GM23338 (cell line): ENCODE measurements around the gene GLMN. TPM values are rescaled to one million over a fixed set of nuclear protein-coding genes. Genes with fewer than 3 reads are reported as not detected.
A peak's percentile ranks its signal among the peaks of the same experiment; 100 is the strongest.

Source experiments
- ATAC-seq: fragments of 200-7000 bp; cut with Tn5 transposase; 3 replicates; pipeline ENCODE4 v1.9.1; 2020
- DNase-seq: peaks from one replicate; pipeline ENCODE4 v3.0.0-alpha.2; 2015; ENCODE audit warnings: low spot score
- H2AFZ ChIP-seq: fragments of 200-600 bp; sonication (generic); 2 replicates; pipeline ENCODE4 v1.8.0; 2016; ENCODE audit warnings: antibody characterized with exemption, mild to moderate bottlenecking, moderate library complexity
- H3F3A ChIP-seq: fragments of 200-600 bp; sonication (generic); replicated peaks from 2 replicates; pipeline ENCODE4 v1.8.0; 2017; ENCODE audit warnings: antibody characterized with exemption, mixed run types, low read depth
- H3K27ac ChIP-seq: fragments of 200-600 bp; sonication (generic); 2 replicates; pipeline ENCODE4 v1.6.1; 2016; ENCODE audit warnings: low read depth
- H3K27me3 ChIP-seq: fragments of 200-600 bp; sonication (generic); 2 replicates; pipeline ENCODE4 v1.8.0; 2016; ENCODE audit warnings: mild to moderate bottlenecking, mixed run types, moderate library complexity; ENCODE audit not compliant: insufficient read depth
- H3K36me3 ChIP-seq: fragments of 200-600 bp; sonication (generic); 2 replicates; pipeline ENCODE4 v1.8.0; 2016; ENCODE audit warnings: mild to moderate bottlenecking; ENCODE audit not compliant: insufficient read depth
- H3K4me1 ChIP-seq: fragments of 200-600 bp; sonication (generic); 2 replicates; pipeline ENCODE4 v1.8.0; 2016; ENCODE audit warnings: mild to moderate bottlenecking, moderate library complexity; ENCODE audit not compliant: insufficient read depth
- H3K4me2 ChIP-seq: fragments of 200-600 bp; sonication (generic); 2 replicates; pipeline ENCODE4 v1.7.1; 2017; ENCODE audit warnings: mixed run types
- H3K4me3 ChIP-seq: fragments of 200-600 bp; sonication (generic); 2 replicates; pipeline ENCODE4 v1.6.1; 2016; ENCODE audit warnings: mixed run types
- H3K79me2 ChIP-seq: fragments of 200-600 bp; sonication (generic); replicated peaks from 2 replicates; pipeline ENCODE4 v1.8.0; 2017; ENCODE audit warnings: mild to moderate bottlenecking; ENCODE audit not compliant: insufficient read depth
- H3K9me2 ChIP-seq: fragments of 200-600 bp; sonication (generic); 2 replicates; pipeline ENCODE4 v1.8.0; 2017; ENCODE audit not compliant: insufficient read depth
- H4K20me1 ChIP-seq: fragments of 200-600 bp; sonication (generic); replicated peaks from 2 replicates; pipeline ENCODE4 v1.8.0; 2017; ENCODE audit warnings: mild to moderate bottlenecking; ENCODE audit not compliant: insufficient read depth
- H3K27ac Mint-ChIP-seq: 2 replicates; pipeline ENCODE4 v1.8.0; 2020; ENCODE audit warnings: inconsistent platforms, mild to moderate bottlenecking, moderate library complexity, mixed read lengths
- H3K27me3 Mint-ChIP-seq: 3 replicates; pipeline ENCODE4 v1.8.0; 2022; ENCODE audit warnings: low read depth, mild to moderate bottlenecking, moderate library complexity, mixed read lengths, inconsistent platforms; ENCODE audit not compliant: insufficient read depth, poor library complexity
- H3K36me3 Mint-ChIP-seq: 3 replicates; pipeline ENCODE4 v1.8.0; 2021; ENCODE audit warnings: low read depth, mild to moderate bottlenecking, inconsistent platforms, moderate library complexity, mixed read lengths
- H3K4me1 Mint-ChIP-seq: 3 replicates; pipeline ENCODE4 v1.8.0; 2020; ENCODE audit warnings: mild to moderate bottlenecking, inconsistent platforms, mixed read lengths
- H3K4me3 Mint-ChIP-seq: 3 replicates; pipeline ENCODE4 v1.8.0; 2021; ENCODE audit warnings: moderate library complexity, mild to moderate bottlenecking, inconsistent platforms, mixed read lengths
- H3K9me3 Mint-ChIP-seq: 3 replicates; pipeline ENCODE4 v1.8.0; 2020; ENCODE audit warnings: moderate library complexity, mild to moderate bottlenecking, inconsistent platforms, mixed read lengths
- CREB1 ChIP-seq: fragments of 250-450 bp; sonication (Bioruptor Pico); IDR thresholded peaks from 2 replicates; pipeline ENCODE4 v1.5.0; 2020; ENCODE audit warnings: low read depth, mild to moderate bottlenecking, moderate library complexity
- CTCF ChIP-seq, 2 experiments: fragments of 200-600 bp in 1 of 2; sonication (generic) in 1 of 2; conservative IDR thresholded peaks; 2 replicates each; pipeline versions ENCODE4 v1.5.1 to v1.6.1; 2016 to 2017; ENCODE audit warnings: antibody characterized with exemption in 2 of 2, low read depth in 2 of 2, mild to moderate bottlenecking in 2 of 2, moderate library complexity in 1 of 2
- ETS1 ChIP-seq: IDR thresholded peaks from 2 replicates; pipeline ENCODE4 v1.6.1; 2016; ENCODE audit warnings: antibody characterized with exemption
- EZH2 ChIP-seq: fragments of 200-600 bp; sonication (generic); IDR thresholded peaks from one replicate; pipeline ENCODE4 v1.8.0; 2017; ENCODE audit warnings: antibody characterized with exemption, mild to moderate bottlenecking, low read depth; ENCODE audit not compliant: unreplicated experiment
- JUNB ChIP-seq: IDR thresholded peaks from one replicate; pipeline ENCODE4 v1.6.1; 2016; ENCODE audit warnings: antibody characterized with exemption; ENCODE audit not compliant: unreplicated experiment
- STAT1 ChIP-seq: IDR thresholded peaks from one replicate; pipeline ENCODE4 v1.6.1; 2016; ENCODE audit warnings: antibody characterized with exemption; ENCODE audit not compliant: unreplicated experiment
- ZNF114 ChIP-seq: fragments of 250-450 bp; sonication (Bioruptor Pico); IDR thresholded peaks from 2 replicates; pipeline ENCODE4 v1.5.0; 2020; ENCODE audit warnings: mild to moderate bottlenecking, moderate library complexity
- ZNF331 ChIP-seq: fragments of 250-450 bp; sonication (Bioruptor Pico); IDR thresholded peaks from 2 replicates; pipeline ENCODE4 v1.5.0; 2020; ENCODE audit warnings: low read depth, mild to moderate bottlenecking, moderate library complexity
- ZNF462 ChIP-seq: fragments of 250-450 bp; sonication (Bioruptor Pico); IDR thresholded peaks from 2 replicates; pipeline ENCODE4 v1.5.0; 2020; ENCODE audit warnings: mild to moderate bottlenecking, moderate library complexity
- polyA plus RNA-seq: library from polyadenylated mRNA; unstranded; fragments of >200 nt; fragmentation: Nextera tagmentation; extraction: Ambion mirVana; gene quantifications from 2 replicates; pipeline ENCODE4 v1.2.1, GENCODE V29; 2016
- total RNA-seq: library from RNA; depleted of rRNA; stranded (reverse); fragments of >200 nt; shearing (Covaris generic); gene quantifications from 2 replicates; pipeline ENCODE4 v1.2.3, GENCODE V29; 2014

Gene GLMN
- total and polyA plus RNA-seq, 2 experiments from 2014 or later = 36.8 to 49.9 TPM

- peak; percentile 42 for DNase-seq
- no peak for ATAC-seq
These were observed 11.4 kb upstream of the GLMN start for GRCh38 chr1:92310185-92310597.

GRCh38 chr1:92307980-92308379 lies 9.2 kb upstream of the GLMN start:
- 0 out of 2 replicates have a peak, but pooled peaks cover 2% of the 10 kb centered on the region for H3K79me2 ChIP-seq
- Mint-ChIP-seq H3K36me3 (peaks cover 32% of the 10 kb centered on the region), H3K4me3 (no peak overlapping the region), H3K27me3 (no peaks in the 10 kb centered on the region), H3K27ac (peak overlapping the region; percentile 50; the same call in 1 of the 2 replicates), H3K9me3 (no peaks in the 10 kb centered on the region), H3K4me1 (peaks cover 6% of the 10 kb centered on the region)
- no peaks in the 10 kb centered on the region for H3K4me1 ChIP-seq
- ATAC-seq (no peak; the same call in 2 of the 3 replicates), DNase-seq (peak; percentile 45)
- no peak overlapping the region for H2AFZ ChIP-seq
- no peak overlapping the region; the same call in 1 of the 2 replicates for H3K4me2 ChIP-seq
- no peak overlapping the region for H3K4me3 ChIP-seq
- H3K36me3 ChIP-seq = peaks cover 16% of the 10 kb centered on the region
- no peaks in the 10 kb centered on the region for H3K9me2 ChIP-seq
- H3F3A ChIP-seq = no peaks in the 10 kb centered on the region
- H3K27ac ChIP-seq = no peak overlapping the region
- H3K27me3 ChIP-seq = no peaks in the 10 kb centered on the region
- H4K20me1 ChIP-seq = no peaks in the 10 kb centered on the region
- TF ChIP-seq STAT1 (no peak), ZNF462 (no peak)

More at GRCh38 chr1:92310185-92310597, 11.4 kb upstream of the GLMN start:
- no peaks in the 10 kb centered on the region for H3K27me3 ChIP-seq
- no peaks in the 10 kb centered on the region for H3K79me2 ChIP-seq
- TF ChIP-seq ZNF114 (CRISPR knock-in tag) (no peak), CREB1 (no peak), ZNF331 (no peak), STAT1 (no peak), CTCF (conservative IDR thresholded peaks at IDR 0.05; ENCODE audit: low read depth in 2 of 2) (peak; percentile 56 to 75), ETS1 (no peak), EZH2 (no peak), JUNB (no peak)
- no peak overlapping the region for H3K27ac ChIP-seq
- H3K4me3 ChIP-seq = no peak overlapping the region
- Mint-ChIP-seq H3K4me1 (peaks cover 6% of the 10 kb centered on the region), H3K9me3 (no peaks in the 10 kb centered on the region; the same call in 2 of the 3 replicates), H3K27me3 (no peaks in the 10 kb centered on the region), H3K36me3 (peaks cover 19% of the 10 kb centered on the region), H3K4me3 (no peak overlapping the region), H3K27ac (no peak overlapping the region)
- H3F3A ChIP-seq = no peaks in the 10 kb centered on the region
- no peak overlapping the region for H2AFZ ChIP-seq
- no peak overlapping the region for H3K4me2 ChIP-seq
- H4K20me1 ChIP-seq = no peaks in the 10 kb centered on the region
- no peaks in the 10 kb centered on the region for H3K4me1 ChIP-seq
- no peaks in the 10 kb centered on the region for H3K9me2 ChIP-seq
- 0 out of 2 replicates have a peak, but pooled peaks cover 10% of the 10 kb centered on the region for H3K36me3 ChIP-seq
